K562 (cell line): ENCODE measurements around the gene ACTA2. TPM values are rescaled to one million over a fixed set of nuclear protein-coding genes. Genes with fewer than 3 reads are reported as not detected.

Source experiments
- ATAC-seq: fragments of 200-7000 bp; cut with Tn5 transposase; 3 replicates; pipeline ENCODE4 v1.9.1; 2020; ENCODE audit warnings: moderate library complexity
- BruUV-seq: library from RNA; stranded (reverse); fragments of 400-500 nt; replicated peaks from 2 replicates; lab custom pipeline; 2021; lab: Mats Ljungman, UMichigan
- CTCF ChIA-PET: fragments of 300-600 bp; formaldehyde crosslinking; extraction: SDS; loops from one replicate; lab custom pipeline; 2021; ENCODE audit warnings: low intra/inter-chr PET ratio; lab: Yijun Ruan, JAX
- POLR2A ChIA-PET: fragments of 300-600, 350-650 bp; sonication (Branson Sonifier 250); formaldehyde crosslinking; extraction: SDS; loops from one replicate; lab custom pipeline; 2021; ENCODE audit warnings: antibody characterized with exemption, inconsistent platforms; lab: Yijun Ruan, JAX
- DNase-seq, 4 experiments: peaks; one replicate each; pipeline versions ENCODE4 v3.0.0 to v3.0.0-alpha.2; 2011 to 2018; ENCODE audit warnings: low spot score in 3 of 4, mixed read lengths in 3 of 4; ENCODE audit errors: extremely low read depth in 1 of 4
- FAIRE-seq: peaks from 2 replicates; lab custom pipeline; 2011; peaks lifted over from hg19 to GRCh38; lab: Jason Lieb, UNC
- H2AFZ ChIP-seq: 2 replicates; pipeline ENCODE4 v1.6.0; 2011; ENCODE audit warnings: low read depth, low read length, control low read depth, inconsistent platforms
- H3K27ac ChIP-seq: fragments of 200-600 bp; 3 replicates; pipeline ENCODE4 v1.8.0; 2011; ENCODE audit warnings: low read depth, mild to moderate bottlenecking, control low read depth, inconsistent platforms, low read length, moderate library complexity, mixed read lengths; ENCODE audit errors: extremely low read depth
- H3K27me3 ChIP-seq, 2 experiments: fragments of 300-600 bp in 1 of 2; 2 replicates in 1 of 2; 3 replicates in 1 of 2; pipeline versions ENCODE4 v1.6.0 to v1.8.0; 2011; ENCODE audit warnings: inconsistent platforms in 2 of 2, low read length in 2 of 2, mild to moderate bottlenecking in 1 of 2, mixed read lengths in 1 of 2, moderate library complexity in 1 of 2; ENCODE audit not compliant: control insufficient read depth in 2 of 2, insufficient read depth in 2 of 2
- H3K36me3 ChIP-seq: fragments of 300-600 bp; 3 replicates; pipeline ENCODE4 v1.8.0; 2011; ENCODE audit warnings: mild to moderate bottlenecking, low read length, inconsistent platforms; ENCODE audit not compliant: control insufficient read depth, insufficient read depth
- H3K4me1 ChIP-seq, 2 experiments: fragments of 200-600 bp in 1 of 2; replicated peaks in 1 of 2; 2 replicates in 1 of 2; 3 replicates in 1 of 2; pipeline versions ENCODE4 v1.5.1 to v1.8.0; 2011; ENCODE audit warnings: inconsistent platforms in 2 of 2, low read length in 2 of 2, mild to moderate bottlenecking in 1 of 2, mixed read lengths in 1 of 2, moderate library complexity in 1 of 2; ENCODE audit not compliant: control insufficient read depth in 2 of 2, insufficient read depth in 2 of 2
- H3K4me2 ChIP-seq: 2 replicates; pipeline ENCODE4 v1.6.1; 2011; ENCODE audit warnings: low read length, control low read depth, inconsistent platforms, mixed read lengths; ENCODE audit not compliant: insufficient read depth
- H3K4me3 ChIP-seq: fragments of 200-600 bp; sonication (generic), shearing (Covaris generic); 2 replicates; pipeline ENCODE4 v1.5.1; 2016; ENCODE audit warnings: control low read depth, inconsistent platforms
- H3K79me2 ChIP-seq: fragments of 200-600 bp; 3 replicates; pipeline ENCODE4 v1.8.0; 2011; ENCODE audit warnings: low read length, inconsistent platforms; ENCODE audit not compliant: control insufficient read depth, insufficient read depth
- H3K9ac ChIP-seq, 2 experiments: 2 replicates each; pipeline versions ENCODE4 v1.6.0 to v1.6.1; 2011; ENCODE audit warnings: low read depth in 2 of 2, low read length in 2 of 2, control low read depth in 1 of 2, inconsistent platforms in 1 of 2, mild to moderate bottlenecking in 1 of 2, mixed read lengths in 1 of 2; ENCODE audit not compliant: insufficient read depth in 1 of 2
- H3K9me1 ChIP-seq: one replicate; pipeline ENCODE4 v1.6.0; 2011; ENCODE audit warnings: inconsistent platforms, mild to moderate bottlenecking, low read length, moderate library complexity; ENCODE audit not compliant: control insufficient read depth, insufficient read depth
- H3K9me3 ChIP-seq: replicated peaks from 2 replicates; pipeline ENCODE4 v1.5.1; 2011; ENCODE audit warnings: low read depth, low read length, inconsistent platforms; ENCODE audit not compliant: control insufficient read depth, insufficient read depth
- H4K20me1 ChIP-seq: replicated peaks from 2 replicates; pipeline ENCODE4 v1.6.1; 2011; ENCODE audit warnings: low read length, inconsistent platforms, mixed read lengths; ENCODE audit not compliant: control insufficient read depth, insufficient read depth
- ASH1L ChIP-seq: fragments of 450-650 bp; IDR thresholded peaks from 2 replicates; pipeline ENCODE4 v1.6.1; 2018; ENCODE audit warnings: borderline replicate concordance, mild to moderate bottlenecking, low read depth; ENCODE audit not compliant: partially characterized antibody
- CAMTA2 ChIP-seq: fragments of 250-450 bp; sonication (Bioruptor Pico); conservative IDR thresholded peaks from 2 replicates; pipeline ENCODE4 v1.5.1; 2022
- DACH1 ChIP-seq: fragments of 450-650 bp; IDR thresholded peaks from 2 replicates; pipeline ENCODE4 v1.6.1; 2018; ENCODE audit not compliant: partially characterized antibody
- FIP1L1 ChIP-seq: fragments of 200-400 bp; formaldehyde crosslinking; IDR thresholded peaks from 2 replicates; pipeline ENCODE4 v1.6.1; 2018; ENCODE audit warnings: mild to moderate bottlenecking, low read depth, low read length; ENCODE audit not compliant: poor library complexity, severe bottlenecking
- HMG20B ChIP-seq: fragments of 250-450 bp; sonication (Bioruptor Pico); IDR thresholded peaks from 2 replicates; pipeline ENCODE4 v1.5.0; 2021; ENCODE audit warnings: mild to moderate bottlenecking
- HOXB6 ChIP-seq: fragments of 250-450 bp; sonication (Bioruptor Pico); IDR thresholded peaks from 2 replicates; pipeline ENCODE4 v1.5.1; 2022; ENCODE audit warnings: mild to moderate bottlenecking, borderline replicate concordance
- LEF1 ChIP-seq: fragments of 450-650 bp; IDR thresholded peaks from 2 replicates; pipeline ENCODE4 v1.6.1; 2016; ENCODE audit warnings: mild to moderate bottlenecking
- MEF2D ChIP-seq: conservative IDR thresholded peaks from 2 replicates; pipeline ENCODE4 v1.6.1; 2016; ENCODE audit warnings: low read depth, missing genetic modification characterization, missing compliant biosample characterization
- MYNN ChIP-seq, 2 experiments: sonication (generic); formaldehyde crosslinking in 1 of 2; IDR thresholded peaks; 2 replicates each; pipeline versions ENCODE4 v1.5.0 to v1.6.1; 2016 to 2020; ENCODE audit warnings: antibody characterized with exemption in 1 of 2, missing genetic modification reagents in 1 of 2
- ZBTB5 ChIP-seq: fragments of 450-650 bp; IDR thresholded peaks from 2 replicates; pipeline ENCODE4 v1.6.1; 2017; ENCODE audit warnings: antibody characterized with exemption
- ZFPM2 ChIP-seq: fragments of 250-450 bp; sonication (Bioruptor Pico); IDR thresholded peaks from 2 replicates; pipeline ENCODE4 v1.5.1; 2022; ENCODE audit warnings: mild to moderate bottlenecking
- ZNF395 ChIP-seq: fragments of 200-800 bp; sonication (Bioruptor generic); IDR thresholded peaks from 2 replicates; pipeline ENCODE4 v1.6.1; 2017; ENCODE audit warnings: missing genetic modification characterization, missing compliant biosample characterization
- ZNF75A ChIP-seq: fragments of 450-650 bp; formaldehyde crosslinking; IDR thresholded peaks from 2 replicates; pipeline ENCODE4 v1.4.0; 2020; ENCODE audit warnings: mild to moderate bottlenecking
- ZNF77 ChIP-seq: fragments of 250-450 bp; sonication (Bioruptor Pico); IDR thresholded peaks from 2 replicates; pipeline ENCODE4 v1.5.0; 2020
- WGBS: fragments of 100-300 bp; shearing (Covaris generic); methylation state at CpG from one replicate; pipeline ENCODE4 v1.1.6; 2016; ENCODE audit warnings: low coverage, mixed read lengths; ENCODE audit not compliant: insufficient coverage; ENCODE audit errors: missing lambda C conversion rate; 5-methylcytosine and 5-hydroxymethylcytosine counted together
- in situ Hi-C: fragments of 300-500 bp; cut with MboI; formaldehyde crosslinking; loops from 4 replicates; pipeline ENCODE4 v1.15.0; 2018; ENCODE audit warnings: inconsistent platforms, mixed read lengths
- intact Hi-C: fragments of 100-400 bp; cut with micrococcal nuclease; formaldehyde crosslinking; loops from 2 replicates; pipeline ENCODE4 v1.14.2; 2022
- polyA plus RNA-seq, 8 experiments: library from polyadenylated mRNA; depleted of rRNA in 4 of 8; stranded (reverse) in 5 of 8; unstranded in 3 of 8; fragments of >200 nt; fragmentation: Nextera tagmentation in 2 of 8; fragmentation: Illumina TruSeq in 1 of 8; extraction: Ambion mirVana in 2 of 8; extraction: Trizol in 1 of 8; gene quantifications; 2 replicates each; pipeline versions ENCODE4 v1.2.1 to v1.2.3, GENCODE V29; 2011 to 2014; ENCODE audit warnings: inconsistent platforms in 1 of 8, missing spikeins in 1 of 8
- total RNA-seq, 7 experiments: library from RNA; depleted of rRNA in 6 of 7; stranded (reverse); fragments of >200 nt in 6 of 7; fragmentation: Illumina TruSeq in 2 of 7; extraction: Trizol in 2 of 7; gene quantifications; 2 replicates each; pipeline versions ENCODE4 v1.2.1 to v1.2.3, GENCODE V29; 2011 to 2021; ENCODE audit warnings: low replicate concordance in 1 of 7
- TF ChIP-seq, protein P1 (sequence below): fragments of 250-450 bp; sonication (Bioruptor Pico); IDR thresholded peaks from 2 replicates; pipeline ENCODE4 v1.4.0; 2020; ENCODE audit warnings: mild to moderate bottlenecking, moderate library complexity
- TF ChIP-seq, protein P2 (sequence below): fragments of 250-450 bp; sonication (Bioruptor Pico); IDR thresholded peaks from 2 replicates; pipeline ENCODE4 v1.8.0; 2021; ENCODE audit warnings: moderate library complexity, mild to moderate bottlenecking, inconsistent platforms

ACTA2 gene
- total and polyA plus RNA-seq, 9 of the 15 experiments (the other 6 are each of a cell fraction or from before 2014, with no cell fraction given), result 0.15 to 1.0 (median 0.38) TPM; not detected in 3

DNA sequence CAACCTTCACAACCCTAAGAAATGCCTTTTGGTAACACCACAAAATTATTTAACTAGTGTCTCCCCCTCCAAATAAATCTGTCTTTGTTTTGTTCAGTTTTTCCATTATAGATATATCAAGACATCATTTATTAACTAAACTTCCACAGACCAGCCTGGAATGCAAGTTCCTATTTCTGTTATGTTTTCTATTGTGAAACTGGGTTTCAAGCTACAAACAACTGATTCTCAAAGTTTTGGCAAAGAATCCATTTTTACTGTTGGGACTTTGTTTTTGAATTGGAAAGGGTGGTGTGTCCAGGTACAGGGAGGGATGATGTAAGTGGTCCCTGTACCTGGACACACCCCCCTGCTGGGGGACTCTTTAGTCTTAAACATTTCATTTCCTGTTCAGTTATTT, 36.3 kb downstream of the ACTA2 start (continued):
- TF ChIP-seq ZBTB5 (no peak), HMG20B (no peak), ZNF395 (CRISPR knock-in tag) (no peak), MEF2D (tag) (no peak), ZNF77 (no peak), ASH1L (no peak)

DNA sequence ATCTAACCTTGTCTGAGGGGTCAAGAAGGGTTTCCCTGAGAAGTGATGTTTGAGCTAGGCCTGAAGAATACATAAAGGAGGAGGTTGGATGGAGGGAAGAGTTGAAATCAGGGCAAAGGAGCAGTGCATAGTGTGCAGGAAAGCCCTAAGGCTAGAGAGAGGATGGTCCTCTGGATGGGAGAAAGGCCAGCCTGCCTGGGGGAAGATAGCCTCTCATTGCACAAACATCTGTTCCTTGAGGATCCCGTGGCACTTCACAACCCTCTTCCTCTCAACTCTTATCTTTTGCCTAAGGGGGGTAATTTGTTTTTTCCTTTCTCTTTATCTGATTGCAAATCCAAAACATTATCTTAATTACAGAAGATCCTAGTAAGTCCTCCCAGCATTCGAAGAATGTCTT, 36.8 kb downstream of the ACTA2 start:
- no peaks in the 10 kb centered on the region for H3K36me3 ChIP-seq
- no peak for TF ChIP-seq ZFPM2 (CRISPR knock-in tag)
- no peak for TF ChIP-seq HOXB6 (CRISPR knock-in tag)
- TF ChIP-seq MYNN (IDR thresholded peaks at IDR 0.05), result no peak
- no peak for TF ChIP-seq MYNN (CRISPR knock-in tag; IDR thresholded peaks at IDR 0.05)
- no peak for TF ChIP-seq DACH1
- TF ChIP-seq FIP1L1, result no peak
- TF ChIP-seq, protein P1, sequence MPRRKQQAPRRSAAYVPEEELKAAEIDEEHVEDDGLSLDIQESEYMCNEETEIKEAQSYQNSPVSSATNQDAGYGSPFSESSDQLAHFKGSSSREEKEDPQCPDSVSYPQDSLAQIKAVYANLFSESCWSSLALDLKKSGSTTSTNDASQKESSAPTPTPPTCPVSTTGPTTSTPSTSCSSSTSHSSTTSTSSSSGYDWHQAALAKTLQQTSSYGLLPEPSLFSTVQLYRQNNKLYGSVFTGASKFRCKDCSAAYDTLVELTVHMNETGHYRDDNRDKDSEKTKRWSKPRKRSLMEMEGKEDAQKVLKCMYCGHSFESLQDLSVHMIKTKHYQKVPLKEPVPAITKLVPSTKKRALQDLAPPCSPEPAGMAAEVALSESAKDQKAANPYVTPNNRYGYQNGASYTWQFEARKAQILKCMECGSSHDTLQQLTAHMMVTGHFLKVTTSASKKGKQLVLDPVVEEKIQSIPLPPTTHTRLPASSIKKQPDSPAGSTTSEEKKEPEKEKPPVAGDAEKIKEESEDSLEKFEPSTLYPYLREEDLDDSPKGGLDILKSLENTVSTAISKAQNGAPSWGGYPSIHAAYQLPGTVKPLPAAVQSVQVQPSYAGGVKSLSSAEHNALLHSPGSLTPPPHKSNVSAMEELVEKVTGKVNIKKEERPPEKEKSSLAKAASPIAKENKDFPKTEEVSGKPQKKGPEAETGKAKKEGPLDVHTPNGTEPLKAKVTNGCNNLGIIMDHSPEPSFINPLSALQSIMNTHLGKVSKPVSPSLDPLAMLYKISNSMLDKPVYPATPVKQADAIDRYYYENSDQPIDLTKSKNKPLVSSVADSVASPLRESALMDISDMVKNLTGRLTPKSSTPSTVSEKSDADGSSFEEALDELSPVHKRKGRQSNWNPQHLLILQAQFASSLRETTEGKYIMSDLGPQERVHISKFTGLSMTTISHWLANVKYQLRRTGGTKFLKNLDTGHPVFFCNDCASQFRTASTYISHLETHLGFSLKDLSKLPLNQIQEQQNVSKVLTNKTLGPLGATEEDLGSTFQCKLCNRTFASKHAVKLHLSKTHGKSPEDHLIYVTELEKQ (CRISPR knock-in tag), result no peak
- TF ChIP-seq LEF1, result no peak
- TF ChIP-seq, protein P2, sequence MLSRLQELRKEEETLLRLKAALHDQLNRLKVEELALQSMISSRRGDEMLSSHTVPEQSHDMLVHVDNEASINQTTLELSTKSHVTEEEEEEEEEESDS (CRISPR knock-in tag), result no peak
- TF ChIP-seq CAMTA2, result no peak
- no peak for TF ChIP-seq ZNF75A (CRISPR knock-in tag)

More for the DNA sequence above, 36.8 kb downstream of the ACTA2 start:
- Histone ChIP-seq H3K27me3 (no peaks in the 10 kb centered on the region), H3K4me1 (no peaks in the 10 kb centered on the region), H2AFZ (no peak overlapping the region), H4K20me1 (no peaks in the 10 kb centered on the region), H3K79me2 (no peaks in the 10 kb centered on the region), H3K9me1 (no peaks in the 10 kb centered on the region), H3K4me3 (no peak overlapping the region), H3K27ac (no peak overlapping the region), H3K9me3 (no peaks in the 10 kb centered on the region), H3K4me2 (no peak overlapping the region), H3K9ac (no peak overlapping the region)
- ChIA-PET CTCF (no interaction called here), POLR2A (no interaction called here)
- no peak for DNase-seq
- FAIRE-seq, result no peak
- WGBS, result 0% methylated on average over 2 of the region's 2 CpGs
- intact Hi-C loops (no loop called here), in situ Hi-C loops (no loop called here)
- no TSS peak for BruUV-seq
- no peak for ATAC-seq
